ENCODE data around the gene TP53I11. TPM values are rescaled to one million over a fixed set of nuclear protein-coding genes. Genes with fewer than 3 reads are reported as not detected.
A peak's percentile ranks its signal among the peaks of the same experiment; 100 is the strongest.

TP53I11 gene, protein sequence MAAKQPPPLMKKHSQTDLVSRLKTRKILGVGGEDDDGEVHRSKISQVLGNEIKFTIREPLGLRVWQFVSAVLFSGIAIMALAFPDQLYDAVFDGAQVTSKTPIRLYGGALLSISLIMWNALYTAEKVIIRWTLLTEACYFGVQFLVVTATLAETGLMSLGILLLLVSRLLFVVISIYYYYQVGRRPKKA
- total RNA-seq: 10.7 TPM
- polyA plus RNA-seq: 35.8 TPM

DNA sequence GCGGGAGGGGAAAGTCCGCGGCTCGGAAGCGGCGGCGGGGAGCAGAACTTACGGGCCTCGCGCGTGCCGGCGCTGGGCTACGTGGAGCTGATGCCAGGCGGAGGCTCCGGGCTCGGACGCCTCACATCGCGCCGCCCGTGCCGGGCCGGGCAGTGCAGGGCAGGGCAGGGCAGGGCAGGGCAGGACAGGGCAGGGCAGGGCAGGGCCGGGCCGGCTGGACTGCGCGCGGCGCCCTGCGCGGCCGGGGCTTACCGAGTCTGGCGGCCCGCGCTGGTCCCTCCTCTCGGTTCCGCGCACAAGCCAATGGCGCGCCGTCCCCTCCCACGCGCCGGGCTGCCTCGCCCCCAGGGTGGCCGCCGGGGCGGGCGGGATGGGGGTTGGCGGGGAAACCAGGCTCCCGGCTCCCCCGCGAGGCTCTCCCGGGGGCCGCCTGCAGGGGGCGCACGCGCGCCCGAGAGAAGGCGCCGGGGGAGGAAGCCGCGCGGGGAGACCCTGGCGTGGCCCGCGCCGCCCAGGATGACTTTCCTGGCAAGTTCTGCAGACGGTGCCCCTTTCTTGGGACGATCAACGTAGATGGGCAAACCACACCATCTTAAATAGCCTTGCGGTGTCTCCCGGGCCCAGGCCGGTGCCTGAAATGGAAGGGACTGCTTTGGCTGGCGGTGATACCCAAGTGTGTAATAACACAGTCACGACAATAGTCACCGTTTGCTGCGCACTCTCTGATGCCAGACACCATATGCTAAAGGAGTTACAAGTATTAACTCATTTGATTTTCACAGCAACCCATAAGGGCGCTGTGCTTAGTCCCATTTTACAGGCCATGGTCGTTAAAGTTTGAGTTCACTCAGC is at the start of gene TP53I11:
TSS of gene TP53I11 (minus strand) at position 259 of the 852 bp plus-strand sequence. CDS start 12,548 bp downstream, outside the sequence.
- WGBS: 7% methylated on average over 83 of the region's 83 CpGs
- Histone ChIP-seq H3K4me3 (ENCODE audit: low read depth, low read length) (peak within 1 kb of the TSS; percentile 81), H3K36me3 (ENCODE audit: insufficient read depth) (no peaks in the 10 kb centered on the region), H3K27ac (ENCODE audit: low read depth) (peak within 1 kb of the TSS; percentile 67), H3K4me1 (ENCODE audit: insufficient read depth) (no peaks in the 10 kb centered on the region)
- DNase-seq (ENCODE audit: extremely low spot score): no peak

DNA sequence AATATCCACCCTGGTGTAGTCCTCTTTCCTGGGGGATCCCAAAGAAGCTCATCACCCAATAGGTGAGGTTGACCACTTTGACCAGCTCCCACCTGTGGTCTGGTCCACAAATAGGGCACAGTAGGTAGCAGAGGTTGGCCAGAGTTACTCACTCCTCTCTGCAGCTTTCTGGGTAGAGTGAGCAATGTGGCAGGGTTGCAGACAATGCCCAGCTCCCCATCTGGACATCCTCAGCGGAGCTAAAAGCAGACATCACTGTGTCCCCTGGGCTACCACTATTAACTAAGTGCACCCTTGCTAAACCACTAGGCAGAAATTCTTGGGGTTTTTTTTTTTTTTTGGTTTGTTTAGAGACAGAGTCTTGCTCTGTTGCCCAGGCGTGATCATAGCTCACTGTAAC is 48.4 kb upstream of the TP53I11 start:
- no peaks in the 10 kb centered on the region for H3K4me1 ChIP-seq (ENCODE audit: insufficient read depth)
- WGBS: 93% methylated on average over 2 of the region's 2 CpGs
- no peak for DNase-seq (ENCODE audit: extremely low spot score)
- no peak overlapping the region for H3K4me3 ChIP-seq (ENCODE audit: low read depth, low read length)
- no peak overlapping the region for H3K27ac ChIP-seq (ENCODE audit: low read depth)
- no peaks in the 10 kb centered on the region for H3K36me3 ChIP-seq (ENCODE audit: insufficient read depth)

DNA sequence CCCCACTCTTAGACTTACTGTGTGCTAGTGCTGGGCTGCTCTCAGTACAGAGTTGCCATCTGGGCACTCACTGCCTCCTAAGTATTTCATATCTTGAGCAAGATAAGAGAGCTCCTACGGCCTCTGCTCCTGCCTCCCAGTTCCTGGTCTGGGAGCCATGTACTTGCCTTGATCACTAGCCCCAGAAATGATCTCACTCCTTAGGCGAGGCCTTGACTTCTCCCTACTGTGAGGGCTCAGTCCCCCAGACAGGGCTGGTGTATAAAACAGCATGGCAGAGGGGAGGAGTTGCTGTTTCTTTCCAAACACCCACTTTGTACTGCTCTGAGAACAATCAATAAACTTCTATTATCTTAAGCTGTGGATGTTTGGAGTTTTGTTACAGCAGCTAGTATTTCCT is 47.4 kb upstream of the TP53I11 start:
- no peak overlapping the region for H3K27ac ChIP-seq (ENCODE audit: low read depth)
- DNase-seq (ENCODE audit: extremely low spot score): no peak
- no peaks in the 10 kb centered on the region for H3K36me3 ChIP-seq (ENCODE audit: insufficient read depth)
- no peaks in the 10 kb centered on the region for H3K4me1 ChIP-seq (ENCODE audit: insufficient read depth)
- no peak overlapping the region for H3K4me3 ChIP-seq (ENCODE audit: low read depth, low read length)
- WGBS: 78% methylated on average over 2 of the region's 2 CpGs

DNA sequence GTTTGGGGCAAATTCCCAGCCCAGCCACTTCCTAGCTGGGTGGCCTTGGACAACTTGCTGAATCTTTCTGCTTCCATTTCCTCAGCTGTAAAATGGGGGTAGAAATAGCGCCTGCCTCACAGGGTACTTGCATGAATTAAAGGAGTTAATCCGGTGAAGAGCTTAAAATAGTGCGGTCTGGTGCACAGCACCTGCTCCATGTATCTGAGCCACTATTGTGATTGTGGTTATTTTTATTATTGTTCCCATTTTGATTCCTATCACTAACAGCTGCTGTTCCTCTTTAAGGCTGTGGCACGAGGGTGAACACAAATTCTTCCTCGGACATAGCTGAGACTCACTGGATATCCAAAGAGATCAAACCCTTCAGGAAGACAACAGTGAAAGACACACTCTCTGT is 46.9 kb upstream of the TP53I11 start:
- 77% methylated on average over 5 of the region's 5 CpGs for WGBS
- no peaks in the 10 kb centered on the region for H3K4me1 ChIP-seq (ENCODE audit: insufficient read depth)
- DNase-seq (ENCODE audit: extremely low spot score): no peak
- H3K4me3 ChIP-seq (ENCODE audit: low read depth, low read length): no peak overlapping the region
- no peak overlapping the region for H3K27ac ChIP-seq (ENCODE audit: low read depth)
- no peaks in the 10 kb centered on the region for H3K36me3 ChIP-seq (ENCODE audit: insufficient read depth)

DNA sequence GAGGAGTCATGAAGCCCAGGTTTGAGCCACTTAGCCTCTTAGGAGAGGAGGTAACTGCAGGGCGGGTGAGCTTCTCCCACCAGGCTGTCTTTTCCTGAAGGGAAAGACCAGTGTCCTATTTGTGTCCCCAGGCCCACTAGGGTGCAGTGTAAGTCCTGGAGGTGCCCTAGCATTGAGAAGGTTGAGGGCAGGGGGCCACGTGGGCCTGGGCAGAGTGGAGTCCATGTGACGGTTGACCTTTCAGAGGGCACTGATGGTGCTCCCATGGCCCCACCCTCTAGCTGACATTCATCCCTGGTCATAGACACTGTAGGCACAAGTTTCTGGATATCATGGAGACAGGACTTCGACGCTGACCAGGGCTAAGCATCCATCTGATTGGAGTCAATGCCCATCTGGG is 44.1 kb upstream of the TP53I11 start:
- H3K4me1 ChIP-seq (ENCODE audit: insufficient read depth): no peaks in the 10 kb centered on the region
- no peak overlapping the region for H3K4me3 ChIP-seq (ENCODE audit: low read depth, low read length)
- no peak overlapping the region for H3K27ac ChIP-seq (ENCODE audit: low read depth)
- DNase-seq (ENCODE audit: extremely low spot score): no peak
- H3K36me3 ChIP-seq (ENCODE audit: insufficient read depth): no peaks in the 10 kb centered on the region
- WGBS: 74% methylated on average over 5 of the region's 5 CpGs

DNA sequence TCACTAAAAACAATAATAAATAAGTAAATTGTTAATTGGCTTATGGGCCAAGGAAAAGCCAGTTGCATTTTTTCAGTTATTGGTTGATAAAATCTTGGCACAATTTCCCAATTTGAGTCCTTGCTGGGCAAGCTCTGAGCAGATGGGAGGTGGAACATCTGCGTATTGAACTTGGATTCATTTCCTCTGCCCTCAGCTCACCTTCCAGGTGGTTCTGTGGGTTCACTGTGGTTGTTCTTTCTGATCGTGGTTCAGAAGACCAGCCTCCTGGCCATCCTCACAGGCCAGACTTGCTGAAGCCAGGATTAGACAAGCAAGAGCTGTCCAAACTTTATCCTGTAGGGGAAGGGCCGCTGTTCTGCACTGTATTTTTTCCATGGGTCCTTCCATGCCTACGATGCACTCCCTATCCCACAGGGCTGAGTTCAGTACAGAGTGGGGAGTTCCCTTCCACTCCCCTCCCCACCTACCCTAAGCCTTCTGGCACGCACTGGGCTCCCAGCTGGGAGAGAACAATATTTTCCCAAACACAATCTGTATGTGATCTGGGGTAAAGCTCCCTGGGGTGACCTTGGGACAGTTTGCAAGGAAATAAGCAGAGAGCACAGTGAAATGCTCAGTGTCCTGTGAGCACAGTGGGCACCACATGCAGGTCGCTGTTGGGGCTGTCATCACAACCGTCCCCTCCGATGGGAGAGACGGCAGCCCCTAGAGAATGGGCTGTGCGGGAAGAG is 43.5 kb upstream of the TP53I11 start:
- 77% methylated on average over 10 of the region's 10 CpGs for WGBS
- DNase-seq (ENCODE audit: extremely low spot score): no peak
- H3K27ac ChIP-seq (ENCODE audit: low read depth): no peak overlapping the region
- H3K4me1 ChIP-seq (ENCODE audit: insufficient read depth): no peaks in the 10 kb centered on the region
- H3K4me3 ChIP-seq (ENCODE audit: low read depth, low read length): no peak overlapping the region
- no peaks in the 10 kb centered on the region for H3K36me3 ChIP-seq (ENCODE audit: insufficient read depth)

DNA sequence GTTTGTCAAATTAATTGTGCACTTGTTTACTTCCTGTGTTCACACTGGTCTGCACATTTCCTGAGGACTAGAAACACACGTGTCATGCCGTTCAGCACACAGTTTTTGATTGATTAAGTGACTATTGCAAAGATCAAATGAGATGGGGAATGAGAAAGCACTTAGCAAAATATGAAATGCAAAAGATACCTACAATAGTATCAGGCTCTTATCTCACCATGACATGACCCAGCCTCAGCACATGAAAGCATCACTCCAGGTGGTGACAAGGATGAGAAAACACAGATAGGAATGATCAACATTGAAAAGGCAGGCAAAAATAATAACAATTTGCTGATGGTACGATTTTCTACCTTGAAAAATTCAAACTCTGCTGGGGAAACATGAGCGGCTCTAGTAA is 42.1 kb upstream of the TP53I11 start:
- Histone ChIP-seq H3K36me3 (ENCODE audit: insufficient read depth) (no peaks in the 10 kb centered on the region), H3K27ac (ENCODE audit: low read depth) (no peak overlapping the region), H3K4me1 (ENCODE audit: insufficient read depth) (no peaks in the 10 kb centered on the region), H3K4me3 (ENCODE audit: low read depth, low read length) (no peak overlapping the region)
- no peak for DNase-seq (ENCODE audit: extremely low spot score)
- 80% methylated on average over 4 of the region's 4 CpGs for WGBS

DNA sequence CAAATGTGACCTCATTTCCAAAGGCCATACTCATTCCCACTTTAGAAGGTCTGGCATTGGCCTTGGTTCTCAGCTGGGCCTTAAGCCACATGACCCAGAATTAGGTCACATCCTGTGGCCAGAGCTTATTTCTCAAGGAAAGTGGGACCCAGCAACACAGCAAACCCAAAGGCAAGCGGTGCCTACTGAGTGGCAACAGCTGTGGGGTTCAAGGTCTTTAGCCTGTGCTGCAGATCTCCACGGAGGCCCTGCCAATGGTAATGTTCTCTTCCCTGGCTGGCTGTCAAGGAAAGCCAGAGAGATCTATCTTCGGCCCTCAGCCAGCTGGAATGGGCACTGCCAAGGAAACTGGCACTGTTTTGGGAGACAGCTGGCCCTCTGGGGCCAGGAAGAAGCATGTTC is 41.5 kb upstream of the TP53I11 start:
- Histone ChIP-seq H3K4me1 (ENCODE audit: insufficient read depth) (no peaks in the 10 kb centered on the region), H3K36me3 (ENCODE audit: insufficient read depth) (no peaks in the 10 kb centered on the region), H3K27ac (ENCODE audit: low read depth) (no peak overlapping the region), H3K4me3 (ENCODE audit: low read depth, low read length) (no peak overlapping the region)
- WGBS: 86% methylated on average over 3 of the region's 3 CpGs
- no peak for DNase-seq (ENCODE audit: extremely low spot score)

DNA sequence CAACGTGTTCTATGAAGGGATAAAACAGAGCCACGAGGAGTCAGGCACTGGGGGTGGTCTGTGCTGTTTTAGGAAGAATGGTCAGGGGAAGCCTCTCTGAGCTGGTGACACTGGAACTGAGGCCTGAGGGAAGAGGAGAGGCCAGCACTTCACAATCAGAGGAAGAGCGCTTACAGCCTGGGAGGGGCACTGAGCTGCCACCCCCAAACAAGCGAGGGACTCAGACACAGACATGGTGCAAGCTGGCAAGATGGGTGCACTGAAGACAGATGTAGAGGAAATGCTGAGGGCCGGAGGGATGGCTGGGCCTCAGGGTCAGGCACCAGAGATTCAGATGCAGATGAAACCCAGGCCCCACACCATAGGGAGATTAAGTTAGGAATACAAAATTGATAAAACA is 40.0 kb upstream of the TP53I11 start:
- no peaks in the 10 kb centered on the region for H3K4me1 ChIP-seq (ENCODE audit: insufficient read depth)
- no peak overlapping the region for H3K27ac ChIP-seq (ENCODE audit: low read depth)
- H3K36me3 ChIP-seq (ENCODE audit: insufficient read depth): no peaks in the 10 kb centered on the region
- no peak overlapping the region for H3K4me3 ChIP-seq (ENCODE audit: low read depth, low read length)
- no peak for DNase-seq (ENCODE audit: extremely low spot score)
- 86% methylated on average over 5 of the region's 5 CpGs for WGBS

DNA sequence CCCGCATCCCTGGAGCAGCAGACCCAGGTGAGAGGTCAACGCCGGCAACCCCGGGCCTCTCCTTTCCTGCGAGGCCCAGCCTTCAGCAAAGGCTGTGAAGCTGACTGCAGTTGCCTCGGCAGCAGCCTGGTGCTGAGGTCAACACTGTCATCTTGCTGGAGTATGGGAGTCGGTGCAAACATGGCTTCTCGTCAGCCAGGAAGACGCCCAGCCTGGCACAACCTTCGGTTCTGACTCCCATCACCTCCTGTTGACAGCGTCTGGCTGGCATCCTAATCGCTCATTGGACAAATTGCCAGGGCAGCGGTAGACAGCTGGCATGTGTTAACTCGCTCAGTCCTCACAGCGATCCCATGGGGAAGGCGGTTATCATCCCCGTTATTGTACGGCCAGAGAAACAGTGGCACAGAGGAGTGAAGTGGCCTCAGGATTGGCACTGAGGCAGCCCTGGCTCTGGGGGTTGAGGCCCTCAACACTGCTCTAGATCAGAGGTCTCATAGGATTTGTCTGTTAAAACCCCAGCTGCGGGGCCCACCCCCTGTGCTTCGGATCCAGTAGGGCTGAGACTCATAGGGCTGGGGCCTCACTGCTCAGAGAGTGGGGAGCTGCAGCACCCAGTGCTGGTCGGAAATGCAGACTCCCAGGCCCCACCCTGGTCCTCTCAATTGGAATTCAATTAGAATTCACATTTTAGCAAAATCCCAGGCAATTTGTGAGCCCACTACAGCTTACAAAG is 39.3 kb upstream of the TP53I11 start:
- no peaks in the 10 kb centered on the region for H3K36me3 ChIP-seq (ENCODE audit: insufficient read depth)
- H3K4me1 ChIP-seq (ENCODE audit: insufficient read depth): no peaks in the 10 kb centered on the region
- WGBS: 53% methylated on average over 21 of the region's 21 CpGs
- DNase-seq (ENCODE audit: extremely low spot score): no peak
- H3K4me3 ChIP-seq (ENCODE audit: low read depth, low read length): no peak overlapping the region
- H3K27ac ChIP-seq (ENCODE audit: low read depth): no peak overlapping the region

DNA sequence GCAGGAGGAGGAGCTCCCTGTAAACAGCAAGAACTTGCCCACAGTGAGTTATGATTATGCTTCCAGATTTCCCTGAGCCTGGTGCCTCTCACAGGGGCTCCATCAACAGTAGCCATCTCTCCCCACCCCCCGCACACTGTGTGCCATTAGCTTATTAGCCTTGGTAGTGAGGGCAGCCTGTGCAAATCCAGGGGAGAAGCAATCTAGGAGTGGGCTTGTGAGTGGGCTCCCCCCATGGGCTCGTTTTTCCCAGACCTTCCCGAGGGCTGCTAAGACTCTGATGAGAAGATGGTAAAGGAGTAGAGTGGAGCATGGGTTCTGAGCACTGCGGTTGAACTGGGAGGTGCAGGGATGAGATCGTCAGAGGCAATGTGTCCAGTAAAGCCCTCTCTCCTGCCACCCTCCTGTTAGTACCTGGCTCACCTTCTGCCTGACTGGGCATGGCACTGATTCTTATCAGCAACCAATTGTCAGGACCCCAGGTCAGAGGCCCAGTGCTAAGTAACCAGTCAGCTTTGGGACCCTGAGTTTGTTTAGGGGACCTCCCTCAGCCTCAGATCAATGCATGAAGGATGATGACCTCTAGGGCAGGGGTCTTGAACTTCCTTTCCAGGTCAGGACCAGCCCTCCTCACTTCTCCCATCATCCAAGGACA is 38.4 kb upstream of the TP53I11 start:
- no peak overlapping the region for H3K27ac ChIP-seq (ENCODE audit: low read depth)
- WGBS: 78% methylated on average over 5 of the region's 5 CpGs
- no peak for DNase-seq (ENCODE audit: extremely low spot score)
- no peaks in the 10 kb centered on the region for H3K4me1 ChIP-seq (ENCODE audit: insufficient read depth)
- no peak overlapping the region for H3K4me3 ChIP-seq (ENCODE audit: low read depth, low read length)
- no peaks in the 10 kb centered on the region for H3K36me3 ChIP-seq (ENCODE audit: insufficient read depth)

DNA sequence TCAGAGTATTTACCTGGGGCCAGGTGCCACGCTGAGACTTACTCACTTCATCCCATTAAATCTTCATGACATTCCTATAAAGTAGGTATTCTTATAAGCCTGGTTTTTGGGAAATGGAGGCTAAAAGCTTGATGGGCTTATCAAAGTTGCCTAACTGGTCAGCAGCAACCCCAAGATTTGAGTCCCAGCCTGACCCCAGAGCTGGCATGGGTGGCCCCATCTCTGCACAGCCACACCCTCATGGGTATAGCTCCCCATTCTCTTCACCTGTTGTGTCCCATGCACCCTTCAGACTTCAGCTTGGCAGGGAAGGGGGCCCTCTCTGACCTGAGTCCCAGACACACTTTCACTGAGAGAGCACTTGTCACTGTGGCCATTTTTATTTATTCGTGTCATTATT is 37.4 kb upstream of the TP53I11 start:
- H3K36me3 ChIP-seq (ENCODE audit: insufficient read depth): no peaks in the 10 kb centered on the region
- no peak for DNase-seq (ENCODE audit: extremely low spot score)
- 88% methylated on average over 2 of the region's 2 CpGs for WGBS
- no peaks in the 10 kb centered on the region for H3K4me1 ChIP-seq (ENCODE audit: insufficient read depth)
- no peak overlapping the region for H3K27ac ChIP-seq (ENCODE audit: low read depth)
- H3K4me3 ChIP-seq (ENCODE audit: low read depth, low read length): no peak overlapping the region

DNA sequence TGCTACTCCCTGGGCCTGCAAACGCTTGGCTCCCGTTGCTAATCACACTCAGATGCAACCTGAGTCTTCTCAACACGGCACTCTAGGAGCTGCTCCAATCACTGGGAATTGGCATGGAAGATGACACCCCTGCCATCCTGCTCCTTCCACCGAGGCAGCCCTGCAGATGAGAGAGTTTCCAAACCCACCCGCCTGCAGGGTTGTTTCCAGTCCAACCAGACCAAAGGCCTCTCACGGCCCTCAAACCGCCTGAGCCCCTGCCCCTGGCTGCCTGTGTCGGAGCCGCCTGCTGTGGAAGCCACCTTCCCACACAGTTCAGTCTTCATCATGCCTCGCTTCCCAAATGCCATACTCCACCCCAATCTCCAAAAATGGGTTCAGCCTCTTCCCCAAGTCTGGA is 36.8 kb upstream of the TP53I11 start:
- Histone ChIP-seq H3K36me3 (ENCODE audit: insufficient read depth) (no peaks in the 10 kb centered on the region), H3K4me1 (ENCODE audit: insufficient read depth) (no peaks in the 10 kb centered on the region), H3K27ac (ENCODE audit: low read depth) (no peak overlapping the region), H3K4me3 (ENCODE audit: low read depth, low read length) (no peak overlapping the region)
- no peak for DNase-seq (ENCODE audit: extremely low spot score)
- WGBS: 77% methylated on average over 10 of the region's 10 CpGs

Measured in urinary bladder (tissue), 4 donors.